NCI-H1092 treated with DMSO at 0.1 percent for 48 hours (cell line): ENCODE results near the gene TAL1.
"Not testable (repeated sequence)": the region's sequence is repeated elsewhere in the genome, so short reads cannot be mapped to it uniquely, and the experiment has no call there.

Experiments used
- DNase-seq: peaks from one replicate; lab custom pipeline; 2025; lab: John Stamatoyannopoulos, UW

Gene TAL1

GRCh38 chr1:47232187-47232874 lies at the start of gene TAL1:
TAL1 (minus strand) TSS chr1:47232225; CDS start chr1:47225888, 6,337 bp downstream.
- DNase-seq, result no peak

GRCh38 chr1:47280142-47280541 lies 48.1 kb upstream of the TAL1 start:
- no peak for DNase-seq

GRCh38 chr1:47276850-47277249 lies 44.8 kb upstream of the TAL1 start:
- DNase-seq, result no peak

GRCh38 chr1:47275811-47276210 lies 43.8 kb upstream of the TAL1 start:
- not testable (repeated sequence) for DNase-seq

GRCh38 chr1:47265529-47265928 lies 33.5 kb upstream of the TAL1 start:
- DNase-seq, result not testable (repeated sequence)

GRCh38 chr1:47262787-47263413 lies 30.9 kb upstream of the TAL1 start:
- DNase-seq, result peak; percentile 15

GRCh38 chr1:47257224-47257623 lies 25.2 kb upstream of the TAL1 start:
- DNase-seq, result no peak

GRCh38 chr1:47252795-47253194 lies 20.8 kb upstream of the TAL1 start:
- no peak for DNase-seq

- DNase-seq, result no peak
These were observed 20.3 kb upstream of the TAL1 start for GRCh38 chr1:47252369-47252768.

GRCh38 chr1:47249755-47250154 lies 17.7 kb upstream of the TAL1 start:
- no peak for DNase-seq

- DNase-seq, result no peak
These were observed 12.4 kb upstream of the TAL1 start for GRCh38 chr1:47244339-47244862.

GRCh38 chr1:47243910-47244309 lies 11.9 kb upstream of the TAL1 start:
- no peak for DNase-seq

- no peak for DNase-seq
These were observed 9.4 kb upstream of the TAL1 start for GRCh38 chr1:47241114-47242113.

- DNase-seq, result no peak
These were observed 7.0 kb upstream of the TAL1 start for GRCh38 chr1:47238935-47239592.

- DNase-seq, result no peak
These were observed 3.8 kb upstream of the TAL1 start for GRCh38 chr1:47235806-47236205.

GRCh38 chr1:47235241-47235681 lies 3.2 kb upstream of the TAL1 start:
- no peak for DNase-seq

- DNase-seq, result no peak
These were observed 1.2 kb upstream of the TAL1 start for GRCh38 chr1:47233186-47233585.

- DNase-seq, result no peak
These were observed 481 bp downstream of the TAL1 start for GRCh38 chr1:47231301-47232186.

GRCh38 chr1:47230692-47231300 lies 1.2 kb downstream of the TAL1 start:
- DNase-seq, result no peak
